Cortex of kidney (tissue), 1 donor: ENCODE measurements around the gene AKT1.

Experiments
- DNase-seq: peaks from one replicate; lab custom pipeline; 2025; lab: John Stamatoyannopoulos, UW

Gene AKT1

GRCh38 chr14:104723651-104724406 lies 71.7 kb downstream of the AKT1 start, which contains the start of gene ADSS1:
TSS of gene ADSS1 (plus strand) at chr14:104724229. CDS start at chr14:104724271, 42 bp downstream.
- DNase-seq: no peak

GRCh38 chr14:104722938-104723650 lies 72.5 kb downstream of the AKT1 start:
- no peak for DNase-seq

GRCh38 chr14:104721505-104722431 lies 73.8 kb downstream of the AKT1 start:
- no peak for DNase-seq
